OCI-LY3 (cell line): ENCODE results near the gene TBCK.
"Not testable (repeated sequence)": the region's sequence is repeated elsewhere in the genome, so short reads cannot be mapped to it uniquely, and the experiment has no call there.

Source experiments
- H2AFZ ChIP-seq: fragments of 200-600, 300-600 bp; shearing (Covaris generic); 2 replicates; pipeline ENCODE4 v1.6.0; 2014; ENCODE audit warnings: antibody characterized with exemption, low read depth, low read length
- H3K27ac ChIP-seq: fragments of 200-600, 300-600 bp; sonication (generic); 2 replicates; pipeline ENCODE4 v1.5.1; 2014; ENCODE audit warnings: mild to moderate bottlenecking, low read length, moderate library complexity, mixed read lengths
- H3K27me3 ChIP-seq: fragments of 200-600, 300-600 bp; sonication (generic); 2 replicates; pipeline ENCODE4 v1.6.1; 2014; ENCODE audit warnings: low read depth, low read length, mixed read lengths
- H3K36me3 ChIP-seq: fragments of 200-600, 300-600 bp; sonication (generic); replicated peaks from 2 replicates; pipeline ENCODE3; 2014; ENCODE audit warnings: low read depth, low read length, mixed read lengths
- H3K4me1 ChIP-seq: fragments of 300-600, 200-600 bp; sonication (generic); 2 replicates; pipeline ENCODE4 v1.6.1; 2014; ENCODE audit warnings: low read length, mixed read lengths
- H3K4me2 ChIP-seq: fragments of 200-600, 300-600 bp; sonication (generic); 2 replicates; pipeline ENCODE4 v1.6.1; 2014; ENCODE audit warnings: low read length, mixed read lengths
- H3K4me3 ChIP-seq: fragments of 300-600, 200-600 bp; sonication (generic); 2 replicates; pipeline ENCODE4 v1.5.1; 2014; ENCODE audit warnings: antibody characterized with exemption, mild to moderate bottlenecking, low read length, moderate library complexity
- H3K79me2 ChIP-seq: fragments of 300-600, 200-600 bp; shearing (Covaris generic); 2 replicates; pipeline ENCODE4 v1.6.1; 2014; ENCODE audit warnings: mild to moderate bottlenecking, low read length, mixed read lengths
- H3K9ac ChIP-seq: fragments of 300-600, 200-600 bp; shearing (Covaris generic); 2 replicates; pipeline ENCODE4 v1.6.0; 2014; ENCODE audit warnings: mild to moderate bottlenecking, low read length, moderate library complexity
- H3K9me3 ChIP-seq: fragments of 200-600, 300-600 bp; shearing (Covaris generic); 2 replicates; pipeline ENCODE4 v1.6.1; 2014; ENCODE audit warnings: low read length, mixed read lengths; ENCODE audit not compliant: insufficient read depth
- H4K20me1 ChIP-seq: fragments of 200-600, 300-600 bp; sonication (generic); 2 replicates; pipeline ENCODE4 v1.6.1; 2016; ENCODE audit warnings: low read length, mixed read lengths; ENCODE audit not compliant: insufficient read depth
- CTCF ChIP-seq: fragments of 200-600, 300-600 bp; sonication (generic); IDR thresholded peaks from 2 replicates; pipeline ENCODE4 v1.5.1; 2014; ENCODE audit warnings: antibody characterized with exemption, low read length, low read depth
- EZH2phosphoT487 ChIP-seq: fragments of 200-600 bp; shearing (Covaris generic); IDR thresholded peaks from 2 replicates; pipeline ENCODE4 v1.6.1; 2018; ENCODE audit warnings: antibody characterized with exemption, mixed run types, low read depth

The TBCK gene

GRCh38 chr4:106323119-106323518 lies 7.1 kb upstream of the TBCK start:
- H3K9ac ChIP-seq = no peak overlapping the region
- no peaks in the 10 kb centered on the region for H3K27me3 ChIP-seq
- H3K79me2 ChIP-seq = peaks cover 43% of the 10 kb centered on the region
- TF ChIP-seq CTCF = no peak
- no peak for TF ChIP-seq EZH2phosphoT487
- H3K36me3 ChIP-seq = peaks cover 29% of the 10 kb centered on the region
- H3K4me1 ChIP-seq = peaks cover 19% of the 10 kb centered on the region
- H3K9me3 ChIP-seq = no peaks in the 10 kb centered on the region
- H3K27ac ChIP-seq = no peak overlapping the region
- no peaks in the 10 kb centered on the region for H4K20me1 ChIP-seq
- H3K4me3 ChIP-seq = no peak overlapping the region
- no peak overlapping the region for H3K4me2 ChIP-seq
- no peak overlapping the region for H2AFZ ChIP-seq

- not testable (repeated sequence) for H2AFZ ChIP-seq, H3K27ac ChIP-seq, H3K4me2 ChIP-seq, H3K9ac ChIP-seq, H3K27me3 ChIP-seq, H3K9me3 ChIP-seq, H3K4me3 ChIP-seq, H4K20me1 ChIP-seq
- H3K79me2 ChIP-seq = peaks cover 56% of the 10 kb centered on the region
- H3K36me3 ChIP-seq = peaks cover 19% of the 10 kb centered on the region
- peaks cover 21% of the 10 kb centered on the region for H3K4me1 ChIP-seq
These were observed 5.8 kb upstream of the TBCK start for GRCh38 chr4:106321814-106322213.

- not testable (repeated sequence) for H3K4me3 ChIP-seq, H3K27me3 ChIP-seq, H3K9ac ChIP-seq, H4K20me1 ChIP-seq, H2AFZ ChIP-seq, H3K4me2 ChIP-seq, H3K27ac ChIP-seq, H3K9me3 ChIP-seq
- peaks cover 21% of the 10 kb centered on the region for H3K4me1 ChIP-seq
- peaks cover 16% of the 10 kb centered on the region for H3K36me3 ChIP-seq
- H3K79me2 ChIP-seq = peaks cover 63% of the 10 kb centered on the region
These were observed 5.2 kb upstream of the TBCK start for GRCh38 chr4:106321168-106321567.

GRCh38 chr4:106320235-106320634 lies 4.2 kb upstream of the TBCK start:
- Histone ChIP-seq H3K4me3 (no peak overlapping the region), H3K27me3 (no peaks in the 10 kb centered on the region), H3K4me1 (peaks cover 21% of the 10 kb centered on the region), H4K20me1 (no peaks in the 10 kb centered on the region), H2AFZ (no peak overlapping the region), H3K9ac (no peak overlapping the region), H3K4me2 (no peak overlapping the region), H3K79me2 (peaks cover 71% of the 10 kb centered on the region), H3K27ac (no peak overlapping the region), H3K9me3 (no peaks in the 10 kb centered on the region), H3K36me3 (peaks cover 16% of the 10 kb centered on the region)
- TF ChIP-seq EZH2phosphoT487 = no peak
- no peak for TF ChIP-seq CTCF

GRCh38 chr4:106318511-106318910 lies 2.5 kb upstream of the TBCK start:
- peaks cover 82% of the 10 kb centered on the region for H3K79me2 ChIP-seq
- no peaks in the 10 kb centered on the region for H3K27me3 ChIP-seq
- H3K4me3 ChIP-seq = no peak overlapping the region
- TF ChIP-seq CTCF (no peak), EZH2phosphoT487 (no peak)
- no peaks in the 10 kb centered on the region for H3K9me3 ChIP-seq
- H3K36me3 ChIP-seq = peaks cover 16% of the 10 kb centered on the region
- H4K20me1 ChIP-seq = no peaks in the 10 kb centered on the region
- H3K27ac ChIP-seq = no peak overlapping the region
- peaks cover 28% of the 10 kb centered on the region for H3K4me1 ChIP-seq
- no peak overlapping the region for H3K4me2 ChIP-seq
- no peak overlapping the region for H2AFZ ChIP-seq
- no peak overlapping the region for H3K9ac ChIP-seq
